Fibroblast of villous mesenchyme (primary cell): ENCODE data around the gene IFT172. TPM values are rescaled to one million over a fixed set of nuclear protein-coding genes. Genes with fewer than 3 reads are reported as not detected.
A peak's percentile ranks its signal among the peaks of the same experiment; 100 is the strongest.

Experiments
- DNase-seq: peaks from one replicate; pipeline ENCODE4 v3.0.0-alpha.2; 2010; ENCODE audit warnings: low read depth
- H3K4me3 ChIP-seq: 2 replicates; pipeline ENCODE4 v1.5.1; 2011; ENCODE audit warnings: low read depth, mild to moderate bottlenecking, low read length
- total RNA-seq: library from RNA; depleted of rRNA; stranded (reverse); fragments of >200 nt; gene quantifications from 2 replicates; pipeline ENCODE4 v1.2.3, GENCODE V29; 2012
- TF ChIP-seq, protein P1 (sequence below): IDR thresholded peaks from 2 replicates; pipeline ENCODE4 v1.5.1; 2012; ENCODE audit warnings: low read depth, mild to moderate bottlenecking, low read length; ENCODE audit not compliant: insufficient read depth

Gene IFT172
- total RNA-seq, 1 donor = 18.1 TPM

GRCh38 chr2:27442920-27443282, 46.6 kb downstream of the IFT172 start:
- TF ChIP-seq, protein P1, sequence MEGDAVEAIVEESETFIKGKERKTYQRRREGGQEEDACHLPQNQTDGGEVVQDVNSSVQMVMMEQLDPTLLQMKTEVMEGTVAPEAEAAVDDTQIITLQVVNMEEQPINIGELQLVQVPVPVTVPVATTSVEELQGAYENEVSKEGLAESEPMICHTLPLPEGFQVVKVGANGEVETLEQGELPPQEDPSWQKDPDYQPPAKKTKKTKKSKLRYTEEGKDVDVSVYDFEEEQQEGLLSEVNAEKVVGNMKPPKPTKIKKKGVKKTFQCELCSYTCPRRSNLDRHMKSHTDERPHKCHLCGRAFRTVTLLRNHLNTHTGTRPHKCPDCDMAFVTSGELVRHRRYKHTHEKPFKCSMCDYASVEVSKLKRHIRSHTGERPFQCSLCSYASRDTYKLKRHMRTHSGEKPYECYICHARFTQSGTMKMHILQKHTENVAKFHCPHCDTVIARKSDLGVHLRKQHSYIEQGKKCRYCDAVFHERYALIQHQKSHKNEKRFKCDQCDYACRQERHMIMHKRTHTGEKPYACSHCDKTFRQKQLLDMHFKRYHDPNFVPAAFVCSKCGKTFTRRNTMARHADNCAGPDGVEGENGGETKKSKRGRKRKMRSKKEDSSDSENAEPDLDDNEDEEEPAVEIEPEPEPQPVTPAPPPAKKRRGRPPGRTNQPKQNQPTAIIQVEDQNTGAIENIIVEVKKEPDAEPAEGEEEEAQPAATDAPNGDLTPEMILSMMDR = no peak
- no peak overlapping the region for H3K4me3 ChIP-seq
- no peak for DNase-seq

DNA sequence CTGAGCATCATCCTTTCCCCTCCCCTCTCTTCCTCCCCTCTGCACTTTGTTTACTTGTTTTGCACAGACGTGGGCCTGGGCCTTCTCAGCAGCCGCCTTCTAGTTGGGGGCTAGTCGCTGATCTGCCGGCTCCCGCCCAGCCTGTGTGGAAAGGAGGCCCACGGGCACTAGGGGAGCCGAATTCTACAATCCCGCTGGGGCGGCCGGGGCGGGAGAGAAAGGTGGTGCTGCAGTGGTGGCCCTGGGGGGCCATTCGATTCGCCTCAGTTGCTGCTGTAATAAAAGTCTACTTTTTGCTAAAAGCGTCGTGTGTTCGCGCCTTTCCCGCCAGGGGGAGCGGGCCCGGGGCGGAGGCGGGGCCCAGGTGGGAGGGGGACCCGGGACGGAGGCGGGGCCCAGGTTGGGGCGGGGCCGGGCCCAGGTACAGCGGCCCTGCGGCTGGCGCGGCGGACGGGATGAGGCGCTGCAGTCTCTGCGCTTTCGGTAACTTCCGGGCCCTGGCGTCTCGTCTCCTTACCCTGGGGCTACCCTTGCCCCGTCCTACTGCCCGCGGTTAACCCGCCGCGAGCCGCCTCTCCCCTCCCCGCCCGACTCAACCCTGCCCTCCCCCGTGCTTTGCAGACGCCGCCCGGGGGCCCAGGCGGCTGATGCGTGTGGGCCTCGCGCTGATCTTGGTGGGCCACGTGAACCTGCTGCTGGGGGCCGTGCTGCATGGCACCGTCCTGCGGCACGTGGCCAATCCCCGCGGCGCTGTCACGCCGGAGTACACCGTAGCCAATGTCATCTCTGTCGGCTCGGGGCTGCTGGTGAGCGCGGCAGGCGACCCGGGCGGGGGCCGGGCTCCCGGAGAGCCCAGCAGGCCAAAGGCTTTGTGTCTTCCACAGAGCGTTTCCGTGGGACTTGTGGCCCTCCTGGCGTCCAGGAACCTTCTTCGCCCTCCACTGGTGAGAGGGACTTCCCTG, 47.3 kb downstream of the IFT172 start, which contains the start of gene KRTCAP3:
Gene KRTCAP3, plus strand, starts transcription at position 424 of the 962 bp plus-strand sequence. Its CDS starts 32 bp downstream, at position 456.
- H3K4me3 ChIP-seq = no peak within 1 kb of the TSS
- TF ChIP-seq, protein P1 = no peak
- no peak for DNase-seq

DNA sequence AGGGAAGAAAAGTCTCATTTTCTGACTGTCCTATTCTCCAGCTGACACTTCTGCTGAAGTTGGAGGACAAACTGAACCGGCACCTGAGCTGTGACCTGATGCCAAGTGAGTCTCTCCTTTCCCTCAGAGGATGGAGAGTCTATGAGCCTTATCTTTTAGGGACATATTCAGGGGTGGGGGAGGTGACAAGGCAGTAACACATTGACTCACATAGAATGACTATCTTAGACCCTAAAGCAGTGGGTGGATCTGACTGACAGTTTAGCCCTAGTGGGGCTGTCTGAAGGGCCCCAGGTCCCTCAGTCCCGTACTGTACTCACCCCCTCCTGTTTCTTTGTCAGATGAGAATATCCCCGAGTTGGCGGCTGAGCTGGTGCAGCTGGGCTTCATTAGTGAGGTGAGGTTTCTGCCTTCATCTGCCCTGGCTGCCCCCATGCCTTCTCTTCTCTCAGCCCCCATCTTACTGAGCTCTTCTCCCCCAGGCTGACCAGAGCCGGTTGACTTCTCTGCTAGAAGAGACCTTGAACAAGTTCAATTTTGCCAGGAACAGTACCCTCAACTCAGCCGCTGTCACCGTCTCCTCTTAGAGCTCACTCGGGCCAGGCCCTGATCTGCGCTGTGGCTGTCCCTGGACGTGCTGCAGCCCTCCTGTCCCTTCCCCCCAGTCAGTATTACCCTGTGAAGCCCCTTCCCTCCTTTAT, 48.2 kb downstream of the IFT172 start:
- no peak overlapping the region for H3K4me3 ChIP-seq
- TF ChIP-seq, protein P1 = no peak
- no peak for DNase-seq

- no peak overlapping the region for H3K4me3 ChIP-seq
- no peak for DNase-seq
- TF ChIP-seq, protein P1 = no peak
These were observed 53.9 kb downstream of the IFT172 start for GRCh38 chr2:27435628-27436027.

DNA sequence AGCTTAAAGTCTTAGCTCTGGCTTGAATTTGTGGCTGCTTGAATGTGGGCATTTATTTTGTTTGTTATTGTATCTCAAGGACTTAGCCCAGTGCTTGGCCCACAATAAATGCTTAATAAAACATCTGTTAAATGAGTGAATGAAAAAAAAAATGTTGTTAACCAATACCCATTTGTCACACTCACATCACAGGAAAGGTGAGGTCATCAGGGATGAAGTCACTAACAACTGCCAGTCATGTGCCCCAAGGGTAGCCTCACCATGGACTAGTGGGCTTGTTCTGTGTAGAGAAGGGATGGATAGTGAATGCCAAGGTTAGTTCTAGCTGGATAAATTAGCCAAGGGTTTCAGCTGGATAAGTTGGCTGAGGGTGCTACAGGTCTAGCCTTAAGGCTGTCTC, 58.1 kb downstream of the IFT172 start:
- peak; percentile 32 for DNase-seq
- no peak overlapping the region for H3K4me3 ChIP-seq
- TF ChIP-seq, protein P1 = no peak

- TF ChIP-seq, protein P1 = no peak
- peak; percentile 87 for DNase-seq
- peak overlapping the region; percentile 96 for H3K4me3 ChIP-seq
These were observed 60.5 kb downstream of the IFT172 start for GRCh38 chr2:27428978-27429541.
